ENCODE data around the gene RNF157. TPM values are rescaled to one million over a fixed set of nuclear protein-coding genes. Genes with fewer than 3 reads are reported as not detected.
"Not testable (repeated sequence)": the region's sequence is repeated elsewhere in the genome, so short reads cannot be mapped to it uniquely, and the experiment has no call there.

The RNF157 gene
- total RNA-seq, 1 donor from 2014 or later = 28.0 TPM

DNA sequence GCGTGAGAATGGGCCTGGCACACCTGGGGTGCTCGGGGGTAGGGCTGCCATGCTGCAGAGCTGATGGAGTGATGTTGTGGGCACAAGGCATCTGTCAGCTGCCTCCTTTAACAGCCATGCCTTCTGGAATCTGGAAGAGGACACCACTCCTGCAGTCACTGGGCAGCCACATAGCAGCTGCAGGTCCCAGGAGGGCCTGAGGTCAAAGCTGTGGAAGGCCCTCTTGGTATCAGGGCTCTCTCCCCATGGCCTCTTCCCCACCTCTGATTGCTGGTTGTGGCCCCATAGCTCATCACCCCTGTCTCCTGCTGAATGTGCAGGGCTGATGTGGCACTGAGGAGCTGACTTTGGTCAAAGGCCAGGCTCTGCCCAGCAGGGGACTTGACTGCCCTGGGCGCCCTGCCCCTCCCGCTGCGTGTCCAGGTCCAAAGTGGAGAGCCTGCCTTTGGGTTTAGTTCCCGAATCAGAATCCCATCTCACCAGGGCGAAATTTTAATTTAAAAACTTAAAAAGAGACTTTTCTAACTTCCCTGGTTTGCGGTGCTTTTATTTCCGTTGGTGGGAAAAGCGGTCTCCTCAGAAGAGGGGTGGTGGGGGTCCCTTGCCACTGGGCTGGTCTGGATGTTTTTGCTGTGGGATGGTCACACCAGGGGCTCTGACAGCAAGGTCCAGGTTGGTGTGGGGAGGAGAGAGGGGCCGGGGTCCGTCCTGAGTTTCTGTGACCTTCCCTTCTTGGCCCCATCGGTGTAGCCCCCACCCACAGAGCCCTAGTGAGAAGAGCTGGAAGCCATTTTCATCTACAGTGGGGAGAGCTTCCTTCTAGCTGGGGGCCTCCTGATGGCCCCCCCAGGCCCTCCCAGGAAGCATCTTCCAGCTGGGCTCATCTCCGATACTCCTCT, 30.7 kb upstream of the RNF157 start:
- DNase-seq (ENCODE audit: low spot score) = no peak

DNA sequence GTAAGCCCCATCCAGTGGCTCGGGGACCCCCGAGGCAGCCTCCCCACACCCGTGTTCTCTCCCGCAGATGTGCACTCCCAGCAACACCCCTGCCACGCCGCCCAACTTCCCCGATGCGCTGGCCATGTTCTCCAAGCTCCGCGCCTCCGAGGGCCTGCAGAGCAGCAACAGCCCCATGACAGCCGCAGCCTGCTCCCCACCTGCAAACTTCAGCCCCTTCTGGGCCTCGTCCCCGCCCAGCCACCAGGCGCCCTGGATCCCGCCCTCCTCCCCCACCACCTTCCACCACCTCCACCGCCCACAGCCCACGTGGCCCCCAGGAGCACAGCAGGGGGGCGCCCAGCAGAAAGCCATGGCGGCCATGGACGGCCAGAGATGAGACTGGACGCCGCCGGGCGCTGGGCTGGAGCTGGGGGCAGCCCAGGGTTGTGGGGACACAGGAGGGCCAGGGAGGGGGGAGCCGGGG, 29.9 kb upstream of the RNF157 start:
- no peak for DNase-seq (ENCODE audit: low spot score)

DNA sequence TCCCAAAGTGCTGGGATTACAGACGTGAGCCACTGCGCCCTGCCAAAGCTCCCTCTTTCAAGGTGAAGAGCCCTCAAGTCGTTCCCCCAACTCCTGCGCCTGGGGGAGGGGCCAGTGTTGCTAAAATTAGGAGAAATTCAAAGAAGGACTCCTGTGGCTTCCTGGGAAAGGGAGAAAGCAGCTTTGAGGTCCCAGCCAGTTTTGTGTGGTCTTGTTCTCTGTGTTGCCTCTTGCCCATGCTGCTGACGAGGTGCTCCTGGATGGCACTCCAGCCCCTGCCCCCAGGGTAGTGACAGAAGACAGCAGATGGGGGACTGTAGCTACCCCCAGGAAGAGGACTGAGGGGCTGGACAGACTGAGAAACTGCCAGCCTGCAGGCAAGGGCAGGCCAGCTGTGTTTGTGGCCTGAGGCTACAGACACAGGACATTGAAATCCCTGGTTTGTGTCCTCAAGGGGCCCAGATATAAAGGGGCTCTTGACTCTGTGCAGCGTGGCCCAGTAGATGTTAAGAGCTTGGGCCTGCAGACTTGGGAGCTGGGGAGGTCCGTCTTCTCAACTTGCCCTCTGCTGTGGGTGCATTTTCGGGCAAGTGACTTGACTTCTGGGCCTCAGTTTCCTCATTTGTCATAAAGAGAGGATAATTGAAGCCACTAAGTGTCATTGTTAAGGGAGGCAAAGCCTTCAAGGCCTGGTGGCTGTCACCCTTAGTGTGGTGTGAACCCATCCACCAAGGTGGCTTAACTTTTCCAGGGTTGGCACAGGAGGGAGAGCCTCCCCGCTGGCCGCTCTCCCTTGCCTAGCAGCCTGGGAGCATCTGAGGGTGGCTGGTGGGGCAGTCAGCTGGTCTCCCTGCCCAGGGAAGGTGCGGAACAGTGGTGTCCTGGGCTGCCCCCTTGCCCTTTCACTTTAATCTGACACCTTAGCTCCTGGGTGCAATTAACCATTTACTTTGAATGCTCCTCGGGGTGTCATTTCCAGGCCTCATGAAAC, 29.0 kb upstream of the RNF157 start:
- no peak for DNase-seq (ENCODE audit: low spot score)

DNA sequence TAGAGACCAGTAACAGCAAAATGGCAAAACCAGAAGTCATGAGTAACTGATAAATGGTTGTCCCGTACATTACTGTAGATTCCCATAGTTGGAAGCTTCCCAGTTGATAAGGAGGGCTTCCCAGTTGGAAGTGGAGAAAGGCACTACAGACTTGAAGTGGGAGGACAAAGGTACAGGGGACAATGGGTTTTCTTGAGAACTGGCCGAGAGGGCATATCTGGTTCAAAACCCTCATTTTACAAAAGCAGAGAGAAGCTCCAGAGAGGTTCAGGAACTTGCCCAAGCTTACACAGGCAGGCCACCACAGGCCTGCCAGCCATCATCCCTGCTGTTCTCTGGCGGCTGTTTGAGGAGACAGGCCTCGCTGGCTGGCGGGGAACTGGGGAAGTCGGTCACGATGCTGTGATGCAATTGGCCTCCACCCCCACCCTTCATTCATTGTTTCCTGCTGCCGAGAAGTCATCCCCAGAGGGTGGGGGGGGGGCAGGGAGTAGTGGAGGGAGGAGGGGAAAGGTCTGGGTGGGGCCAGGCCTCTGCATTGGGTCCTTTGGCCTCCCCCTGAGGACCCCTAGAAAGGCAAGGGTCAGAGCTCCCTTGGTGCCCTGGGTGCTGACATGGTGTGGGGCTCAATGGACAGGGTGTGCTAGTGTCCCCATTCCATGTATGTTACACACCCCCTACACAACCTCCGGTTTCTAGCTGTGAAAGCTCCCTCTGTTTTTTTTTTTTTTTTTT, 27.9 kb upstream of the RNF157 start:
- DNase-seq (ENCODE audit: low spot score) = peak; percentile 94

DNA sequence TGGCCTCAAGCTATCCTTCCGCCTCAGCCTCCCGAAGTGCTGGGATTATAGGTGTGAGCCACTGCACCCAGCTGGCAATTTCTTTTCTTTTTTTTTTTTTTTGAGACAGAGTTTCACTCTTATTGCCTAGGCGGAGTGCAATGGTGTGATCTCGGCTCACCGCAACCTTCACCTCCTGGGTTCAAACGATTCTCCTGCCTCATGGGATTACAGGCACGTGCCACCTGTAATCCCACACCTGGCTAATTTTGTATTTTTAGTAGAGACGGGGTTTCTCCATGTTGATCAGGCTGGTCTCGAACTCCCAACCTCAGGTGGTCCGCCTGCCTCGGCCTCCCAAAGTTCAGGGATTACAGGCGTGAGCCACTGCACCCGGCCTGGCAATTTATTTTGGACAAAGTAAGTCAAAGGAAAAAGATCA, 27.3 kb upstream of the RNF157 start:
- DNase-seq (ENCODE audit: low spot score) = not testable (repeated sequence)

DNA sequence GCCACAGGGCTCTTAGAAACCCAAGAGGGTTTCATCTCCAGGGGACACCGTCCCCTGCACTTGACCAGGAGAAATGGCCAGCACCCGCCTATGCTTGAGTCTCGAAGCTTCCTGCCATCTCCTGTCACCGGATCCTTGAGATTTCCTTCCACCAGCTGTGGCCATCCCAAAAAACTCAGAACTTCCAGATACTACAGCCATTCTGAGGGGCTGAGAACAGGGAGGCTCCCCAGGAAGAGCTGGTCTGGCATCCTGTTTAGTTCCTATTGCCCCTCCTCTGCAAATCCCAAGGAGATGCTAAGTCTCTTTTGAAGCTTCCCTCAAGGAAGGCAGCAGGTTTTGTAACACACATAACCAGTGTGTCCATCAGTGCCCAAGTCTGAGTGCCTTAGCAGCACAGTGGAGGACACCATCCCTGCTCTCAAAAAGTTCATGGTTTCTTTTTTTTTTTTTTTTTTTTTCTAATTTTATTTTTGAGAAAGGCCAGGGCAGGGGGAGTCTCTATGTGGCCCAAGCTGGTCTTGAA, 26.8 kb upstream of the RNF157 start:
- DNase-seq (ENCODE audit: low spot score) = no peak

DNA sequence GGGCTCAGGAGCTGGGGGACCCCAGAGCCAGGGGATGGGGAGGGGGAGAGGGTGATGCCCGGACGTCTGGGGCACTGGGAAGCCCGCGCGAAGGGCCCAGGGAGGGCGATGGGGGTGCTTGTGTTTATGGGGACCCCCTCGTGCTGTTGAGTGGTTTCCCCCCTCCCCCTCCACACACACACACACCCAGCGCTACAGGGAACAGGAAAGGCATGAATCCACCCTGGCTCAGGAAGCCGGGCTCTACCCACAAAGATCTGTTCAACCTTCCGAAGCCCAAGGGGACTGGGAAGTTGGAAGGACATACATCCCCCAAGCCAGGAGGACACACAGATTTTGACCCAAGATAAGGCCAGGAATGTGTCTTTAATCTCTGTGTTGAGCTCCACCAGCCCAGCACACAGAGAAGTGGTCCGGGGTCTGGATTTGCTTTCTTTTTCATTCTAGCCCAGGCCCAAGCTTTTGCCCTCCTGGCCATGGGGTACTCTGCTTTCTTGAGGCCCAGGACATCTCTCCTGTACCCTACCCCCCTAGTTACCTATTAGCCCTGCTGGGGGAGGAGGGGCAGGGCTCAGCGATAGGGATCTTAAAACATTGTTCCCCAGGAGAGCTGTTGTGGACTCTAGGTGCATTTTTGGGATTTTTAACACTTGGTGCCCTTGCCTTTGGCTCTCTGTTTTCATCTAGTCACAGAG, 26.1 kb upstream of the RNF157 start:
- DNase-seq (ENCODE audit: low spot score) = no peak

DNA sequence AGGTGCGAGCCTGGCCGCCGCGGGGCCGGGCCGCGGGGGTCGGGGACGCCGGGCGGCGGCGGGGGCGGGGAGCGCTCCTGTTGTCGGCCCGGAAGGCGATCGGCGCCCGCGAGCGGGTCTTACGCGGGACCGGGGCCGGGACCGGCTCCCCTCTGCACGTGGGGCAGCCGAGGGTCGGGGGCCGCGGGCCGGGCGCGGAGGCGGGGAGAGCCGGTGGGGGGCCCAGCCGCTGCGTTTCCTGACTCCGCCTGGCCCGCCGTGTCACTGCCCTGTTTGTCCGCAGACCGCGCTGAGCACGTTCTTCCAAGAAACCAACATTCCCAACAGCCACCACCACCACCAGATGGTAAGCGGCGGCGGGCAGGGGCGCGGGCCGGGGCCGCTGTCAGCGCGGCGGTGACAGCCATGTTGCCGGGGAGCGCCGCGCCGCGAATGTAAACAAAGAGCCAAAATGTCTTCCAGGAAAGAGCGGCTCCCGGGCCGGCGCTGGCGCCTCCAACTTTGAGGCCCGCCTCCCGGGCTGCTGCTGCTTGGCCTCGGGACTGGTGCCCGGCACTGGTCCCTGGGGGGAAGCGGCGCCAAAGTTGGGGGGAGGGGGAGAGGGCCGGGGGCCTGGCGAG, 25.4 kb upstream of the RNF157 start:
- no peak for DNase-seq (ENCODE audit: low spot score)

DNA sequence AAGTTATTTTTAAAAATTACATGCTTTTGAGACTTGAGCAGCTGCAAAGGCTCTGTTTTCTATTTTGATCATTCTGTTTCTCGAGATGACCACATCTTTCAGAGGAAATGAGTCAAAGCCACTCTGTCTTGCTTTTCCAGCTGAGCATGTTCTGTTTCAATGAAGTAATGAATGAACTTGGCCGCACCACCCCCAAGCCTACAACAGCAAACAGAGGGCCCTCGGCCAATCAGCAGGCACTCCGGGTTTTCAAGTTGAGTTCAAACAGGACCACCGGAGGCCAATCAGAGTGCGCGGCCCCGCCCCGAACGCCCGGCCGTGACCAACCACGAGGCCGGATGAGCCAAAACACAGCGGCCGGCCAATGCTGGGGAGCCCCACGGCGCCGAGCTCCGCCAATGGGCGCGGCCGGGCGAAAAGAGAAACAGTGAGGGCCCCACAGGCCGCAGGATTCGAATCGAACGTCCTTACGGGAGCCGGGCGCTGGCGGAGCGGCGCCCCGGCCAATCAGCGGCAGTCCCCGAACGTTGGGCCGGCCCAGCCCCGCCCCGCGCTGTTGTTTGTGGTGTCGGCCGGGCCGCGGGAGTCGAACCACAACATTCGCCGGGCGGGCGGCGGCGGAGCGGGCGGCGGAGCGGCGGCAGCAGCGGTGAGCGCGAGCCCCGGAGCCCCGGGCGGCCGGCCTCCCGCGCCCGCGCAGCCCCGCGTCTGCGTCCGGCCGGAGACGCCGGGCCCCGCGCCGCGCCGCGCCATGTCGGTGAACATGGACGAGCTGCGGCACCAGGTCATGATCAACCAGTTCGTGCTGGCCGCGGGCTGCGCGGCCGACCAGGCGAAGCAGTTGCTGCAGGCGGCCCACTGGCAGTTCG, 24.7 kb upstream of the RNF157 start, which contains the start of gene UBALD2:
Gene UBALD2, plus strand, starts transcription at position 594 of the 869 bp plus-strand sequence. Its CDS starts 158 bp downstream, at position 752.
- DNase-seq (ENCODE audit: low spot score) = peak; percentile 100

DNA sequence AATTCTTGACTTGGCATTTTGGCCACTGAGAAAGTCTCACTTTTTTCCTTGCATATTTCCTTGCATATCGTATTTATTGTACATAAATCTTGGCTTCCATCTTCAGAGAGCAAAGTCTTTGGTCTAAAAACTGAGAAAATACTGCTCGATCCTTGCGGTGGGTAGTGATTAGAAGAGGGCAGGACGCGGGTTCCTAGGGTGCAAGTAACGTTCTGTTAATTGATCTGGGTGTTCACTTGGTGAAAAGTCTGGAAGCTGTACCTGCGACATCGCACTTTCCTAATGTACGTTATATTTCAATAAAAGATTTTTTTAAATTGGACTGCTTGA, 24.1 kb upstream of the RNF157 start:
- no peak for DNase-seq (ENCODE audit: low spot score)

DNA sequence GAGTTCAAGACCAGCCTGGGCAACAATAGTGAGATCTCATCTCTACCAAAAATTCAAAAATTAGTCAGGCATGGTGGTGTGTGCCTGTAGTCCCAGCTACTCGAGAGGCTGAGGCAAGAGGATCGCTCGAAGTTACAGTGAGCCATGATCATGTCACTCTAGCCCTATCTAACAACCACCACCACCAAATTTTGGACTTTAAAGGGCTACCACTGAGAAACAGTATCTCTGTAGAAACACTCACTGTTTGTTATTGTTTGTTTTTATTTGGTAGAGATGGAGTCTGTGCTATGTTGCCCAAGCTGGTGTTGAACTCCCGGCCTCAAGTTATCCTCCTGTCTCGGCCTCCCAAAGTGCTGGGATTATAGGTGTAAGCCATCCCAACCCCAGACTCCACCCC, 23.6 kb upstream of the RNF157 start:
- no peak for DNase-seq (ENCODE audit: low spot score)

DNA sequence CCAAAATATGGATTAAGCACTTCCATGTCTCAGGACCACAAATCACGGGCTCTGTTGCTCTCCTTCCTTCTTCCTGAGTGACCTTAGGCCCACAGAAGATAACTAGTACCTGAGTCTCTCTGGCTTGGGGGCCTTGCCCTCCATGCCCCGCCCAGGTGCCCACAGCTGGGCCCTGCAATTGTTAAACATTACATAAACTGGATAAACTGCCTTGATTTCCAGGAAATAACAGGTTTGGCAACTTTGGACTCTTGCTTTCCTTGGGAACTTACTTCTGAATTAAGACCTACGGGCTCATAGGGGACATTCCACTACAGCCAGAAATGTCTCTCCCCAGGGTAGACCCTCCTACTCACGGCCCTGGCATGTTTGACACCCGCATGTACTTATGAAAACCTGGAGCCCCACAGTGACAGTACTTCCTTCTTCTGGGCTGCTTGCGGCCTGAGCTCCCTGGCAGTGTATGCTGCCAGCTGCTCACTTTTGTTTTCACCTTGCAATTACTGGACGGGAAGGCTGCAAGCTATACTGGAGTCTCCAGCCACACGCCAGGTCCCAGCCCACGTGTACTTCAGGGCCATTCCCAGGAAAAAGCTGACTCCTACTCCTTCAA, 22.5 kb upstream of the RNF157 start:
- DNase-seq (ENCODE audit: low spot score) = no peak

DNA sequence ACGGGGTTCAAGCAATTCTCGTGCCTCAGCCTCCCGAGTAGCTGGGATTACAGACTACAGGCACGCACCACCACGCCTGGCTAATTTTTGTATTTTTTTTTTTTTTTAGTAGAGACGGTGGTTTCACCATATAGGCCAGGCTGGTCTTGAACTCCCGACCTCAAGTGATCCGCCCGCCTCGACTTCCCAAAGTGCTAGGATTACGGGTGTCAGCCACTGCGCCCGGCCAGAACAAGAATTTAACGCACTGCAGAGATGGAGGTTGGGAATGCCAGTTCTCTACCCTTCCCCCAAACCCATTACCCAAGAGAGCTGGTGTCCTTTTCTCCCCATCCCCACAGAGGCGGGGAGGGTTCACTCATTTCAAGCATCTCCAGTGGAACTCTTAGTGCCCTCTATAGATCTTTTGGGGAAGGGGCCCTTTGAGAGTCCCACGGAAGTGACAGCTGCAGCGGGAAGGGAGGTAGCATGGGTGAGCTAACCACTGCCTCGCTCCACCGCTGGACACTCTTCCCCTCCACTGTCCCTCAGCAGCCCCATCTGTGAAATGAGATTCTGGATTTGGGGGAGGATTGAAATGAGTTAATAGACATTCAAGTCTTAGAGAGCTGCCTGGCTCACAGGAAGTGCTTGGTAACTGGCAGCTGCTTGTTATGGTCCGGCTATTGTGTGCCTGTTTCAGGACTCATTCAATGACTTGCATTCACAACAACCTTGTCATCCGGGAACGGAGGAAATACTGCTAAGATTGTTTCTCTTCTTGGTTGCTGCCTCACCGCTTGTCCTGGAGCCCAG, 21.3 kb upstream of the RNF157 start:
- DNase-seq (ENCODE audit: low spot score) = no peak

DNA sequence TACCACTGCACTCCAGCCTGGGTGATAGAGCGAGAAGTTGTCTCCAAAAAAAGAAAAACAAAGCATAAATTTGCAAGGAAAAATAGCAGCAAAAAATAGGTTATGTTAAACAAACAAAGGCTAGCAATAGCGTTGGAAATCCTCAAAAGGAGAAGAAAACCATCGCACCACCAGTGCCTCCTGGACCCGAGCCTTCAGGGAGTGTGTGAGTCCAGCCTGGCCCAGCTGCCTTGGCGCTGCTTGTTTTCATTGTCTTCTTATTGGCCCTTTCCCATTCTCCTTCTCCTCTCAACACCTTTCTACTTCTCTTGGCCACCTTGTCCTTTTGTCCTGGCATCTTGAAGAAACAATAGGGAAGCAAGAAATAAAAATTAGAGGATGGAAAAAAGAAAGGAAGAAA, 20.4 kb upstream of the RNF157 start:
- no peak for DNase-seq (ENCODE audit: low spot score)

DNA sequence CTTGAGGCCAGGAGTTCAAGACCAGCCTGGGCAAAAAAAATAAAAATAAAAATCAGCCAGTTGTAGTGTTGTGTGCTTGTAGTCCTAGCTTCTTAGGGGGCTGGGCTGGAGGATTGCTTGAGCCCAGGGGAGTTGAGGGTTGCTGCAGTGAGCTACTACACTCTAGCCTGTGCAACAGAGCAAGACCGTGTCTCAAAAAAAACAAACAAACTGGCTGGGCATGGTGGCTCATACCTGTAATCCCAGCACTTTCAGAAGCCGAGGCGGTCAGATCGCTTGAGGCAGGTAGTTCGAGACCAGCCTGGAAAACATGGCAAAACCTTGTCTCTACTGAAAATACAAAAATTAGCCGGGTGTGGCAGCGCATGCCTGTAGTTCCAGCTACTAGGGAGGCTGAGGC, 19.9 kb upstream of the RNF157 start:
- DNase-seq (ENCODE audit: low spot score) = no peak

DNA sequence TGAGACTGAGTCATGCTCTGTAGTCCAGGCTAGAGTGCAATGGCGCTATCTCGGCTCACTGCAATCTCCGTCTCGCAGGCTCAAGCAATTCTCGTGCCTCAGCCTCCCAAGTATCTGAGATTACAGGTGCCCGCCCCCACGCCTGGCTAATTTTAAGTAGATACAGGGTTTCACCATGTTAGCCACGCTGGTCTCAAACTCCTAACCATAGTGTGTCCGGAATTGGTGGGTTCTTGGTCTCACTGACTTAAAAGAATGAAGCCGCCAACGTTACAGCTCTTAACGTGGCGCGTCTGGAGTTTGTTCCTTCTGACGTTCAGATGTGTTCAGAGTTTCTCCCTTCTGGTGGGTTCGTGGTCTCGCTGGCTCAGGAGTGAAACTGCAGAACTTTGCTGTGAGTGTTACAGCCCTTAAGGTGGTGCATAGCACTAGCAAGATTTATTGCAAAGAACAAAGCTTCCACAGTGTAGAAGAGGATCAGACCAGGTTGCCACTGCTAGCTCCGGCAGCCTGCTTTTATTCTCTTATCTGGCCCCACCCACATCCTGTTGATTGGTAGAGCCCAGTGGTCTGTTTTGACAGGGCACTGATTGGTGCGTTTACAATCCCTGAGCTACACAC, 16.2 kb upstream of the RNF157 start:
- DNase-seq (ENCODE audit: low spot score) = not testable (repeated sequence)

DNA sequence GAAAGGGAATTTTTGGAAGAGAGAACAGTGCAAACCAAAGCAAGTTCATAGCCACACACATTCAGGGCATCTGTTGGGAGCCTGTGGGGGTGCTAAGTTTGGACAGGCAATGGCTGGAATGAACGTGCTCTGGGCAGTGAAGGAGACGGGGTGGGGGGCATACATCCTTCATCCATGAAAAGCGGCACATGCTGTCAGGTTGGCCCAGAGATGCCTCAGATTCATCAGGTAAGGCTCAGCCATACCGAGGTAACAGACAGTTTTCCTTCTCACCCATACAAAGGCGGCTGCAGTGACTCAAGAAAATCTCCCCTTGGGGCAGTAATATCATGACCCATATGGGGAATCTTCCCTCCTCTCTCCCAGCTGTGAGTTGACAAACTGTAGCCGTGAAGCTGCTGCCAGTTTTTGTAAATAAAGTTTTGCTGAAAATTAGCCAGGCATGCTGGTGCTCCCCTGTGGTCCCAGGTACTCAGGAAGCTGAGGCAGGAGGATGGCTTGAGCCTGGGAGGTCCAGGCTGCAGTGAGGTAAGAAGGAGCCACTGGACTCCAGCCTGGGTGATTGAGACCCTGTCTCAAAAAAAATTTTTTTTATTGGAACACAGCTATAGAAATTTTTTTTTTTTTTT, 15.6 kb upstream of the RNF157 start:
- no peak for DNase-seq (ENCODE audit: low spot score)
